Panc1 (cell line): ENCODE results near the gene MARK4. TPM values are rescaled to one million over a fixed set of nuclear protein-coding genes. Genes with fewer than 3 reads are reported as not detected.

Source experiments
- ATAC-seq: fragments of 200-7000 bp; cut with Tn5 transposase; 2 replicates; pipeline ENCODE4 v1.9.1; 2020; ENCODE audit warnings: mild to moderate bottlenecking, moderate library complexity
- BruUV-seq: library from RNA; stranded (reverse); fragments of 400-500 nt; replicated peaks from 2 replicates; lab custom pipeline; 2021; lab: Mats Ljungman, UMichigan
- CTCF ChIA-PET: fragments of 300-600 bp; sonication (Branson Sonifier 250); formaldehyde crosslinking; loops from one replicate; lab custom pipeline; 2022; ENCODE audit warnings: antibody characterized with exemption; lab: Charles Lee
- POLR2A ChIA-PET: fragments of 300-600 bp; sonication (Branson Sonifier 250); formaldehyde crosslinking; loops from one replicate; lab custom pipeline; 2022; ENCODE audit warnings: antibody characterized with exemption; lab: Charles Lee
- DNase-seq: peaks from one replicate; pipeline ENCODE4 v3.0.0-alpha.2; 2010; ENCODE audit warnings: low read depth, low spot score
- H3K27ac ChIP-seq: 2 replicates; pipeline ENCODE4 v1.5.1; 2011; ENCODE audit warnings: mild to moderate bottlenecking, low read length, inconsistent platforms
- H3K27me3 ChIP-seq: fragments of 200-500 bp; sonication (Bioruptor generic); 2 replicates; pipeline ENCODE4 v1.6.0; 2014; ENCODE audit warnings: low read length, inconsistent platforms; ENCODE audit not compliant: control insufficient read depth, insufficient read depth
- H3K36me3 ChIP-seq: fragments of 200-500 bp; sonication (Bioruptor generic); 2 replicates; pipeline ENCODE4 v1.5.1; 2014; ENCODE audit warnings: inconsistent platforms, mild to moderate bottlenecking, low read length, moderate library complexity; ENCODE audit not compliant: control insufficient read depth, insufficient read depth
- H3K4me1 ChIP-seq: 2 replicates; pipeline ENCODE4 v1.5.1; 2011; ENCODE audit warnings: inconsistent platforms, mild to moderate bottlenecking, low read length, moderate library complexity; ENCODE audit not compliant: control insufficient read depth, insufficient read depth
- H3K4me3 ChIP-seq, 2 experiments: 2 replicates each; pipeline ENCODE4 v1.5.1; 2011 to 2012; ENCODE audit warnings: low read depth in 2 of 2, low read length in 2 of 2, mild to moderate bottlenecking in 2 of 2, inconsistent platforms in 1 of 2, moderate library complexity in 1 of 2
- H3K9me3 ChIP-seq: fragments of 200-500 bp; sonication (Bioruptor generic); 2 replicates; pipeline ENCODE4 v1.5.1; 2014; ENCODE audit warnings: low read depth, mild to moderate bottlenecking, inconsistent platforms, low read length, moderate library complexity; ENCODE audit not compliant: control insufficient read depth, insufficient read depth
- CTCF ChIP-seq: fragments of 450-650 bp; IDR thresholded peaks from 2 replicates; pipeline ENCODE4 v1.5.1; 2017; ENCODE audit warnings: mild to moderate bottlenecking
- POLR2AphosphoS5 ChIP-seq: IDR thresholded peaks from 2 replicates; pipeline ENCODE4 v1.6.1; 2012; ENCODE audit warnings: mild to moderate bottlenecking, low read depth, low read length, moderate library complexity
- REST ChIP-seq, 2 experiments: IDR thresholded peaks; 2 replicates each; pipeline ENCODE4 v1.6.1; 2011 to 2012; ENCODE audit warnings: low read depth in 2 of 2, control low read depth in 1 of 2, low read length in 1 of 2, mild to moderate bottlenecking in 1 of 2, moderate library complexity in 1 of 2; ENCODE audit not compliant: insufficient read depth in 1 of 2
- SIN3A ChIP-seq: IDR thresholded peaks from 2 replicates; pipeline ENCODE4 v1.6.1; 2012; ENCODE audit warnings: low read depth, mild to moderate bottlenecking, low read length, moderate library complexity, borderline replicate concordance; ENCODE audit not compliant: insufficient read depth
- TCF7L2 ChIP-seq: IDR thresholded peaks from 2 replicates; pipeline ENCODE4 v1.6.1; 2011; ENCODE audit warnings: mild to moderate bottlenecking, low read depth, low read length, inconsistent platforms
- in situ Hi-C: cut with HindIII; loops from 2 replicates; pipeline ENCODE4 v1.10.0; 2016; ENCODE audit warnings: low sequenced_read_pairs, low pct_unique_long_range_greater_than_20kb
- intact Hi-C: fragments of 100-400 bp; cut with micrococcal nuclease; formaldehyde crosslinking; loops from one replicate; pipeline ENCODE4 v1.10.0; 2022; ENCODE audit not compliant: unreplicated experiment
- total RNA-seq: library from RNA; stranded (reverse); gene quantifications from one replicate; pipeline ENCODE4 v1.2.1, GENCODE V29; 2021; ENCODE audit not compliant: unreplicated experiment

The MARK4 gene
- total RNA-seq, 1 experiment from 2014 or later = 21.6 TPM

- Histone ChIP-seq H3K36me3 (no peaks in the 10 kb centered on the region; the same call in 1 of the 2 replicates), H3K9me3 (no peaks in the 10 kb centered on the region), H3K4me3 (peak overlapping the region; percentile 47 to 67), H3K4me1 (no peaks in the 10 kb centered on the region; the same call in 1 of the 2 replicates), H3K27me3 (no peaks in the 10 kb centered on the region), H3K27ac (peak overlapping the region; percentile 68; the same call in 1 of the 2 replicates)
- ATAC-seq (peak; percentile 20; the same call in 1 of the 2 replicates), DNase-seq (no peak)
- intact Hi-C loops = loop anchor here (10.0 kb wide), 1 partner anchor 74 kb away; the partner anchor contains the start of gene CKM
- CTCF ChIA-PET = interaction anchor here (0.5 kb wide), 1 partner anchor 76 kb away, joined by 4 read pairs; no protein-coding TSS in a partner anchor
- no TSS peak for BruUV-seq
- POLR2A ChIA-PET = no interaction called here
- in situ Hi-C loops = no loop called here
- TF ChIP-seq REST (IDR thresholded peaks at IDR 0.05; ENCODE audit: insufficient read depth in 1 of 2, low read depth in 2 of 2, low read length in 1 of 2) (no peak), SIN3A (no peak)
Measured at GRCh38 chr19:45250216-45250831, 747 bp upstream of the MARK4 start.

GRCh38 chr19:45251452-45252354 is 632 bp downstream of the MARK4 start:
- H3K4me1 ChIP-seq = no peaks in the 10 kb centered on the region; the same call in 1 of the 2 replicates
- H3K4me3 ChIP-seq = peak overlapping the region; percentile 61 to 63
- no peaks in the 10 kb centered on the region for H3K9me3 ChIP-seq
- POLR2A ChIA-PET = interaction anchor here (0.5 kb wide), 1 partner anchor 90 kb away, joined by 6 read pairs; no protein-coding TSS in a partner anchor
- H3K27ac ChIP-seq = peak overlapping the region; percentile 34; the same call in 1 of the 2 replicates
- ATAC-seq (peak; percentile 30; the same call in 1 of the 2 replicates), DNase-seq (no peak)
- CTCF ChIA-PET = no interaction called here
- no peaks in the 10 kb centered on the region for H3K27me3 ChIP-seq
- TF ChIP-seq SIN3A = no peak
- no peak for TF ChIP-seq REST (IDR thresholded peaks at IDR 0.05; ENCODE audit: insufficient read depth in 1 of 2, low read depth in 2 of 2, low read length in 1 of 2)
- no peak for TF ChIP-seq CTCF
- no peak for TF ChIP-seq TCF7L2
- TF ChIP-seq POLR2AphosphoS5 = no peak
- in situ Hi-C loops (no loop called here), intact Hi-C loops (loop anchor here (10.0 kb wide), 1 partner anchor 73 kb away; the partner anchor contains the start of gene CKM)
- no TSS peak for BruUV-seq
- H3K36me3 ChIP-seq = no peaks in the 10 kb centered on the region; the same call in 1 of the 2 replicates
